HG03196 (cell line): ENCODE data around the gene TMTC2.

Source experiments
- ATAC-seq: cut with Tn5 transposase; IDR thresholded peaks from one replicate; pipeline ENCODE4 v1.9.1; 2021; ENCODE audit not compliant: unreplicated experiment

TMTC2 gene

GRCh38 chr12:83172866-83173649 is 486.4 kb downstream of the TMTC2 start:
- ATAC-seq, result no peak

GRCh38 chr12:83179999-83180398 is 493.3 kb downstream of the TMTC2 start:
- no peak for ATAC-seq

- ATAC-seq, result no peak
Observed at GRCh38 chr12:83181074-83181473, 494.4 kb downstream of the TMTC2 start.

- ATAC-seq, result no peak
Observed at GRCh38 chr12:83183132-83183531, 496.4 kb downstream of the TMTC2 start.
